Measurements from ENCODE around the gene FGF21. TPM values are rescaled to one million over a fixed set of nuclear protein-coding genes. Genes with fewer than 3 reads are reported as not detected.

The FGF21 gene
- total RNA-seq, 1 experiment from 2014 or later = not detected

DNA sequence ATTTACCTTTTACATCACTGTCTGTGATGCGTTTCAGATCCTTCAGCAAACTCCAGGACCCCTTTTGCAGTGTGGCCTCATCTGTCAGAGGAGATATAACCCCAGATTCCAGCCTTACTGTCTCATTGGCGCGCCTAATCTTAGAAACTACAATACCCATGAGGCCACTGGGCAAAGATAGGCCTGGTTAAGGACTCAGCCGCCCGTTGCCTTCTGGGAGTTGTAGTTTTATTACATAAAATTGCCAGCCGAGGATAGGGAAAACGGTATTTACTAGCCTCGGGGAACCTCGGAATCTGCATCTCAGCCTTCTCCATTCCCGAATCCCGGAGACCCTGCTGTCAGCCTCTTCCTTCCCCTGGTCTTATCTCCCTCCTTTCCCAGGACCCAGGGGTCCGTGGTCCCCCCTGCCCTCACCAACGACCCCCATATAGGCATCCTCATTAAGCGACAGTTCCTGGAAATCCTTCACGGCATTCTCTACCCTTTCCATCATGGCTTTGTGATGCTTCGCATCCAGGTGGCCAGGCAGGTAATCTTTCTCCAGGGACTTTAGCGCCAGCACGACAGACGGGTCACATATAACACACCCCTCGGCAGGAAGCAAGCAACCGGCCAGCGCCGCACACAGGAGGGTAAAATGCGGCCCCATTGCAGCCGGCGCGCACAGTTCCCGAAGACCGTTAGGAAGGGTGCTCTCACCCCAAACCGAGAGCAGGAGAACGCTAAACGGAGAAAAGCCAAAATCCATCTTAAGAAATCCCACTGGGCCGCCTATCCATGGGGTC is 9.9 kb upstream of the FGF21 start:
- H3K4me2 ChIP-seq (ENCODE audit: low read depth, low read length, poor library complexity, severe bottlenecking) = no peak overlapping the region
- no peaks in the 10 kb centered on the region for H3K27me3 ChIP-seq (ENCODE audit: low read length)
- DNase-seq = peak; percentile 92

DNA sequence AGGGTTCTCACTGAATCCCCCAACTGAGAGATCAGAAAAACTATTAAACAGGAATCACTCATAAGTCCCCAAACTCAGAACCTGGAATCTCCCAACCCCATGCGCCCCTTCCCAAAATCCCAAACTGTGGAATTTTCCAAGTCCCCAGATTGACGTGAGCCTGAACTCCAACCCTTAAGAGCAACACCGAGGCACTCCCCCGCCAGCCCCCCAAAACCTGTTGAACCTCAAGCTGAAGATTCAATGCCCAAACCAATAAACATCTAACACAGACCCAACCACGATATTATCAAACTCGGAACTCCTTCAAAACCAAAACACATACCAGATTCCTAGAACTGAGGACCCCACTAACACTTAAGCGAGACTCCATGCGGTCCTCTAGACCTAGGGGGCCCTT is 9.2 kb upstream of the FGF21 start:
- Histone ChIP-seq H3K9ac (ENCODE audit: low read length) (no peak overlapping the region), H3K9me3 (ENCODE audit: low read length) (no peaks in the 10 kb centered on the region), H3K27ac (ENCODE audit: low read length) (no peak overlapping the region), H2AFZ (ENCODE audit: low read length) (no peak overlapping the region), H3K36me3 (ENCODE audit: insufficient read depth, low read length) (no peaks in the 10 kb centered on the region), H3K4me2 (ENCODE audit: low read depth, low read length, poor library complexity, severe bottlenecking) (no peak overlapping the region), H3K4me3 (ENCODE audit: low read length) (no peak overlapping the region), H3K27me3 (ENCODE audit: low read length) (no peaks in the 10 kb centered on the region), H4K20me1 (ENCODE audit: insufficient read depth, low read depth, low read length) (no peaks in the 10 kb centered on the region), H3K4me1 (ENCODE audit: low read length) (no peaks in the 10 kb centered on the region), H3K79me2 (ENCODE audit: low read length) (no peaks in the 10 kb centered on the region), H3K9me2 (replicated peaks; ENCODE audit: insufficient read depth, low read length) (no peaks in the 10 kb centered on the region)
- no peak for DNase-seq

More for the DNA sequence above, 9.9 kb upstream of the FGF21 start:
- Histone ChIP-seq H3K4me1 (ENCODE audit: low read length) (no peaks in the 10 kb centered on the region), H3K9ac (ENCODE audit: low read length) (no peak overlapping the region), H3K9me2 (replicated peaks; ENCODE audit: insufficient read depth, low read length) (no peaks in the 10 kb centered on the region), H3K36me3 (ENCODE audit: insufficient read depth, low read length) (no peaks in the 10 kb centered on the region), H3K27ac (ENCODE audit: low read length) (no peak overlapping the region), H3K4me3 (ENCODE audit: low read length) (no peak overlapping the region), H3K79me2 (ENCODE audit: low read length) (no peaks in the 10 kb centered on the region), H3K9me3 (ENCODE audit: low read length) (no peaks in the 10 kb centered on the region), H4K20me1 (ENCODE audit: insufficient read depth, low read depth, low read length) (no peaks in the 10 kb centered on the region), H2AFZ (ENCODE audit: low read length) (no peak overlapping the region)

DNA sequence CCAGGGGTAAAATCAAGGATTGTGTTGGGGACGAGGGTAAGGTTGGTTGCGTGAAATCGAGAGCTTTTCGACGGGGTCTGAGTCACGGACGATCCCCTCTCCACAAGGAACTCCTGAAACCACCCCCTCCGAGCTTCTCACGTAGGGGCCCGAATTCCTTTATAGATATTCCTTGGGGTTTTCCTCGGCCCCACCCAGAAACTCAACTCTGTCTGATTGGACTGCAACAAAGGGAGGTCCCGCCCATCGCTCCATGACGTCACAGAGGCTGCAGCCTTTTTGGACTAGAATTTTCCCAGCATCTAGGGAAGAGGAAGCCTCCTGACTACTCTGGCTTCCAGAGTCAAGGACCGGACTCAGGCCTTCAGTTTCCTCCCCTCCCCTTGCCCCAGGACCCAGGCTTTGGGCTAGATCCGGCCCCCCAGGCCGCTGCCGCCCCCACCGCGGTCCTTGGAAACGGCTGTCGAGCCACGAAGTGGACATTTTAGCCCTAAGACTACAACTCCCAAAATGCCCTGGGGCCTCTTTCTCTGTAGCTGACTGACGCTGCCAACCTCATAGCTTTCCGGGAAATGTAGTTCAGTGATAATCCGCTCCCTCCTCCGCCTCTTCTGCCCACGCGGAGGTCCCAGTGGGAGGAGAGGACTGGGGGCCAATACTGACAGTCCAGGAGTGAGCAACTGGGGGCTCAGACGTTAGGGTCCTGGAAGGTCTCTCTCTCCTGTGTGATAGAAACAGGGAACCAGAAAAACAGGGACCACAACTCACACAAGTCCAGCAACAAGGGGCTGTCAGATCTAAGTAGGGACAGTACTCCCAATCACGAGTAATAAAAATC is 8.4 kb upstream of the FGF21 start, which contains the start of gene IZUMO1:
TSS of gene IZUMO1 (minus strand) at position 172 of the 838 bp plus-strand sequence. CDS start 1,050 bp downstream, outside the sequence.
- DNase-seq = peak; percentile 87
- Histone ChIP-seq H3K4me2 (ENCODE audit: low read depth, low read length, poor library complexity, severe bottlenecking) (peak within 1 kb of the TSS; percentile 45), H4K20me1 (ENCODE audit: insufficient read depth, low read depth, low read length) (no peaks in the 10 kb centered on the region), H3K9ac (ENCODE audit: low read length) (no peak within 1 kb of the TSS), H3K9me2 (replicated peaks; ENCODE audit: insufficient read depth, low read length) (no peaks in the 10 kb centered on the region), H3K27ac (ENCODE audit: low read length) (no peak within 1 kb of the TSS), H3K36me3 (ENCODE audit: insufficient read depth, low read length) (no peaks in the 10 kb centered on the region), H3K79me2 (ENCODE audit: low read length) (no peaks in the 10 kb centered on the region), H3K9me3 (ENCODE audit: low read length) (no peaks in the 10 kb centered on the region), H3K4me3 (ENCODE audit: low read length) (peak within 1 kb of the TSS; percentile 31; the same call in 1 of the 2 replicates), H3K27me3 (ENCODE audit: low read length) (no peaks in the 10 kb centered on the region), H3K4me1 (ENCODE audit: low read length) (no peaks in the 10 kb centered on the region), H2AFZ (ENCODE audit: low read length) (peak within 1 kb of the TSS; percentile 74; the same call in 1 of the 2 replicates)

DNA sequence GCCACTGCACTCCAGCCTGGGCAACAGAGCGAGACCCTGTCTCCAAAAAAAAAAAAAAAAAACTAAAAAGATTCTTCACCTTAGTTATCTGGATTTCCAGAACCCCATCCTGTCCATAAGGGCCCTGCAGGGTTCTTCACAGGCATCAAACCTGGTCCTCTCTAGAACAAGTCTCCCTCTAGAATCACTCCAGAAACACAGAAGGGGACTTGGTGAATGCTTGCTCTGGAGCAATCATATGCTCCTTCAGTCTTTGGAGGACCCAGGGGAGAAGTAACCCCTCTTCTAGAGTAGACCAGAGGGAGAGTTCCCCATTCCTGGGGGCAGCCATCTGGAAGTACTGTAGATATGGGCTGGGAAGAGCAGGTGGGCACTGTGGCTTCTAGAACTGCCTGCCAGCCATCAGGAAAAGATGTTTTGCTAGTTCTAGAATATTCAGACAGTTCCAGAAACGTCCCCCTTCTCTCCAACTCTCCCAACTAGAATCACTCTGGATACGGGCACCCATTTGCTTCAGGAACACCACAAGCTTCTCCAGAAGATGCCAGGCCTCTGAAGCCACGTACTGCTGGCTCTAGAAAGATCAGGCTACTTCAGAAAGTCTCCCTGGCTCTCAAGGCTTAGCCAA is 5.6 kb upstream of the FGF21 start:
- Histone ChIP-seq H3K27me3 (ENCODE audit: low read length) (no peaks in the 10 kb centered on the region), H3K4me1 (ENCODE audit: low read length) (no peaks in the 10 kb centered on the region), H2AFZ (ENCODE audit: low read length) (no peak overlapping the region), H3K4me3 (ENCODE audit: low read length) (no peak overlapping the region), H3K4me2 (ENCODE audit: low read depth, low read length, poor library complexity, severe bottlenecking) (no peak overlapping the region), H3K36me3 (ENCODE audit: insufficient read depth, low read length) (no peaks in the 10 kb centered on the region), H3K9me3 (ENCODE audit: low read length) (no peaks in the 10 kb centered on the region), H3K9me2 (replicated peaks; ENCODE audit: insufficient read depth, low read length) (no peaks in the 10 kb centered on the region), H4K20me1 (ENCODE audit: insufficient read depth, low read depth, low read length) (no peaks in the 10 kb centered on the region), H3K9ac (ENCODE audit: low read length) (no peak overlapping the region), H3K79me2 (ENCODE audit: low read length) (no peaks in the 10 kb centered on the region), H3K27ac (ENCODE audit: low read length) (no peak overlapping the region)
- DNase-seq = no peak

DNA sequence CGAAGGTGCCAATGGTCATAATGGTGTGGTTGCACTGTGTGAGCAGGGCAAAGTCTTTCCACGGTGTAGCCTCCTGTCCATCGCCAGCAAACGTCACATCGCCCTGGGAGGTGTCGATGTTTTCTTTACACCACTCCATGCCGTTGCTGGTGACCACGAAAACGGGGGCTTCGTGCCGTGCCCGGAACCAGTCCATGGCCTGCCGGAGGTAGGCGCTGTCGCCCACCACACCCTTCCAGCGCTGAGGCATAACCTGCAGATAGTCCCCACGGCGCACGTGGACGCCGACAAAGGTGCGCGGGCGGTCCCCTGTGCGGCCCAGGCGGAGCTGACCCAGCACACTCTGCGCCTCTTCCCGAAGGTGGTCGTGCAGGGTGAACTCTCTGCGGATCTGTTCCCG is 5.0 kb upstream of the FGF21 start:
- Histone ChIP-seq H4K20me1 (ENCODE audit: insufficient read depth, low read depth, low read length) (no peaks in the 10 kb centered on the region), H3K9me3 (ENCODE audit: low read length) (no peaks in the 10 kb centered on the region), H3K4me2 (ENCODE audit: low read depth, low read length, poor library complexity, severe bottlenecking) (no peak overlapping the region), H3K9me2 (replicated peaks; ENCODE audit: insufficient read depth, low read length) (no peaks in the 10 kb centered on the region), H2AFZ (ENCODE audit: low read length) (no peak overlapping the region), H3K4me1 (ENCODE audit: low read length) (no peaks in the 10 kb centered on the region), H3K36me3 (ENCODE audit: insufficient read depth, low read length) (no peaks in the 10 kb centered on the region), H3K27me3 (ENCODE audit: low read length) (no peaks in the 10 kb centered on the region), H3K27ac (ENCODE audit: low read length) (no peak overlapping the region), H3K9ac (ENCODE audit: low read length) (no peak overlapping the region), H3K4me3 (ENCODE audit: low read length) (no peak overlapping the region), H3K79me2 (ENCODE audit: low read length) (no peaks in the 10 kb centered on the region)
- no peak for DNase-seq

DNA sequence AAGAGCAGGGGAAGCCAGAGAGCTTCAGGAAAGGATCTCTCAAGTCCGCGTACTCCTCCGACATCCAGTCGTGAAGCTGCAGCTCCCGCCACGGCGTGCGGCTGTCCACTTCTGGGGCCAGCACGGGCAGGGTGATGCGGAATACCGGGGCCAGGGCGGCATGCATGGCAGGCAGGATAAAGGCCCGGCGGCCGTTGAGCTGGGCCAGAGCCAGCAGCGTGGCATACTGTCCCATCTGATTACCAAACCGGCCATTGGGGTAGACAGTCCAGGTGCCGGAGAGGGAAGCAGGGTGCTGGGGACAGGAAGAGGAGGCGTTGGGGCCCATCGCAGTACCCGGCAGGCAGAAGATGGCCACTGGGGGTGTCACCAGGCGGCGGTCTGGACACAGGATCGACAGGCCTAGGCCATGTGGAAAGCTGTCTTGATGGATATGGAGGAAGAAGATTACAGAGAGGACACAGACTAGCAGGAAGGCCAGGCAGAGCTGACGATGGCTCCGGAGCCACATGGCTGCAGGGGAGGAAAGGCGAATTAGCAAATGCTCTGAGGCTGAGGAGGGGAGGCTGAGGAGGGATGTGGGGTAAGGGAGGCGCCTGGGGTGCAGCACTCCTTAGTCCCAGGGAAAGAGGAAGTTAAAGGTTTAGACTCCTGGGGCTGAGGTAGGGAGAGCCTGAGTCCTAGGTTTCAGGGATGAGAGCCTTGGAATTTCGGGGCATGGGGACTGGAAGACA is 4.4 kb upstream of the FGF21 start:
- H3K4me3 ChIP-seq (ENCODE audit: low read length) = no peak overlapping the region
- no peaks in the 10 kb centered on the region for H3K36me3 ChIP-seq (ENCODE audit: insufficient read depth, low read length)
- H4K20me1 ChIP-seq (ENCODE audit: insufficient read depth, low read depth, low read length) = no peaks in the 10 kb centered on the region
- DNase-seq = no peak
- H3K79me2 ChIP-seq (ENCODE audit: low read length) = no peaks in the 10 kb centered on the region
- no peaks in the 10 kb centered on the region for H3K27me3 ChIP-seq (ENCODE audit: low read length)
- H3K4me2 ChIP-seq (ENCODE audit: low read depth, low read length, poor library complexity, severe bottlenecking) = no peak overlapping the region
- no peaks in the 10 kb centered on the region for H3K9me2 ChIP-seq (replicated peaks; ENCODE audit: insufficient read depth, low read length)
- no peak overlapping the region for H3K27ac ChIP-seq (ENCODE audit: low read length)
- no peak overlapping the region for H2AFZ ChIP-seq (ENCODE audit: low read length)
- H3K9me3 ChIP-seq (ENCODE audit: low read length) = no peaks in the 10 kb centered on the region
- no peaks in the 10 kb centered on the region for H3K4me1 ChIP-seq (ENCODE audit: low read length)
- H3K9ac ChIP-seq (ENCODE audit: low read length) = no peak overlapping the region

DNA sequence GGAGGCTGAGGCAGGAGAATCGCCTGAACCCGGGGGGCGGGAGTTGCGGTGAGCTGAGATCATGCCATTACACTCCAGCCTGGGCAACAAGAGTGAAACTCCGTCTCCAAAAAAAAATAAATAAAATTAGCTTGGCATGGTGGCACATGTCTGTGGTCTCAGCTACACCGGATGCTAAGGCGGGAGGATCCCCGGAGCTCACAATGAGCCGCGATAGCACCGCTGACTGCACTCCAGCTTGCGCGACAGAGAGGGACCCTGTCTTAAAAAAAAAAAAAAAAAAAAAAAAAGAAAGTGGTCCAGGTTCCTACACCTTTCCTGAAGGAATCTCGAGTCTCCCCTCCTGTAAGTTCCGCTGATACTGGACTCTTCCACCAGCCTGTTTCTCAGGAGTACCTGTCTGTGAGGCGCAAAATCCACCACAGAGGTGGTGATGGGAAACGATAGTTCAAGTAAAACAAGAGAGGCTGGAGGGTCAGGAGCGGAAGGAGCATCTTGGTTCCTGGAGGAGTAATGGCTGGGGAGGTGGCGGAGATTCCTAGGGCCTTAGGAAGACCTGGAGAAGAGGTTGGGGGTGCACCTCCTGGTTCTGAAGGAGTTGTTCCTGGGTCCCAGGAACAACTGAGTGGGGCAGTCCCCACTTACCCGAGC is 3.4 kb upstream of the FGF21 start:
- Histone ChIP-seq H2AFZ (ENCODE audit: low read length) (no peak overlapping the region), H3K4me3 (ENCODE audit: low read length) (no peak overlapping the region), H3K9ac (ENCODE audit: low read length) (no peak overlapping the region)

More for the DNA sequence above, 3.4 kb upstream of the FGF21 start:
- no peak for DNase-seq
- Histone ChIP-seq H3K79me2 (ENCODE audit: low read length) (no peaks in the 10 kb centered on the region), H3K27me3 (ENCODE audit: low read length) (no peaks in the 10 kb centered on the region), H3K4me1 (ENCODE audit: low read length) (no peaks in the 10 kb centered on the region), H3K9me3 (ENCODE audit: low read length) (no peaks in the 10 kb centered on the region), H3K4me2 (ENCODE audit: low read depth, low read length, poor library complexity, severe bottlenecking) (no peak overlapping the region), H3K9me2 (replicated peaks; ENCODE audit: insufficient read depth, low read length) (no peaks in the 10 kb centered on the region), H3K27ac (ENCODE audit: low read length) (no peak overlapping the region), H3K36me3 (ENCODE audit: insufficient read depth, low read length) (no peaks in the 10 kb centered on the region), H4K20me1 (ENCODE audit: insufficient read depth, low read depth, low read length) (no peaks in the 10 kb centered on the region)
